MM.1S (cell line): ENCODE data around the gene NAIF1.

Experiments
- DNase-seq: peaks from one replicate; pipeline ENCODE4 v3.0.0-alpha.2; 2015
- H2AFZ ChIP-seq: fragments of 300-600 bp; sonication (generic); 2 replicates; pipeline ENCODE4 v1.6.0; 2016; ENCODE audit warnings: antibody characterized with exemption, low read length
- H3F3A ChIP-seq: fragments of 300-600 bp; sonication (generic); 2 replicates; pipeline ENCODE4 v1.6.1; 2016; ENCODE audit warnings: mild to moderate bottlenecking, antibody characterized with exemption, low read length, moderate library complexity, mixed read lengths; ENCODE audit not compliant: insufficient read depth
- H3K27ac ChIP-seq: fragments of 300-600 bp; sonication (generic); 2 replicates; pipeline ENCODE4 v1.5.1; 2016; ENCODE audit warnings: mild to moderate bottlenecking, low read length
- H3K27me3 ChIP-seq: fragments of 300-600 bp; sonication (generic); replicated peaks from 2 replicates; pipeline ENCODE4 v1.6.0; 2016; ENCODE audit warnings: low read length; ENCODE audit not compliant: insufficient read depth
- H3K36me3 ChIP-seq: fragments of 300-600 bp; sonication (generic); replicated peaks from 2 replicates; pipeline ENCODE4 v1.6.1; 2016; ENCODE audit warnings: mild to moderate bottlenecking, low read length, mixed read lengths; ENCODE audit not compliant: insufficient read depth
- H3K4me1 ChIP-seq: fragments of 300-600 bp; sonication (generic); 2 replicates; pipeline ENCODE4 v1.6.1; 2016; ENCODE audit warnings: low read length, mixed read lengths
- H3K4me2 ChIP-seq: fragments of 300-600 bp; sonication (generic); 2 replicates; pipeline ENCODE4 v1.6.0; 2016; ENCODE audit warnings: low read depth, low read length
- H3K4me3 ChIP-seq: fragments of 300-600 bp; sonication (generic); 2 replicates; pipeline ENCODE4 v1.5.1; 2016; ENCODE audit warnings: low read length, mixed read lengths
- H3K79me2 ChIP-seq: fragments of 300-600 bp; sonication (generic); 2 replicates; pipeline ENCODE4 v1.6.1; 2016; ENCODE audit warnings: mixed run types, low read length, mixed read lengths
- H3K9ac ChIP-seq: fragments of 300-600 bp; sonication (generic); 2 replicates; pipeline ENCODE4 v1.6.1; 2016; ENCODE audit warnings: low read length, mixed read lengths
- H3K9me2 ChIP-seq: fragments of 300-600 bp; sonication (generic); replicated peaks from 2 replicates; pipeline ENCODE4 v1.6.1; 2016; ENCODE audit warnings: mild to moderate bottlenecking, low read length, mixed read lengths; ENCODE audit not compliant: insufficient read depth
- H3K9me3 ChIP-seq: fragments of 300-600 bp; sonication (generic); replicated peaks from 2 replicates; pipeline ENCODE4 v1.6.1; 2016; ENCODE audit warnings: mild to moderate bottlenecking, low read length, mixed read lengths; ENCODE audit not compliant: insufficient read depth
- H4K20me1 ChIP-seq: fragments of 300-600 bp; sonication (generic); 2 replicates; pipeline ENCODE4 v1.6.1; 2016; ENCODE audit warnings: mild to moderate bottlenecking, low read length, moderate library complexity, mixed read lengths; ENCODE audit not compliant: insufficient read depth
- EZH2 ChIP-seq: fragments of 300-600 bp; sonication (generic); optimal IDR thresholded peaks from 2 replicates; pipeline ENCODE3; 2017; ENCODE audit warnings: low read depth, mild to moderate bottlenecking, antibody characterized with exemption, low read length, mixed read lengths
- EZH2phosphoT487 ChIP-seq: fragments of 300-600 bp; sonication (generic); IDR thresholded peaks from 2 replicates; pipeline ENCODE4 v1.6.1; 2018; ENCODE audit warnings: antibody characterized with exemption, low read length
- TF ChIP-seq, protein P1 (sequence below): fragments of 300-600 bp; sonication (generic); IDR thresholded peaks from 2 replicates; pipeline ENCODE4 v1.5.1; 2016; ENCODE audit warnings: antibody characterized with exemption, low read length, mixed read lengths

The NAIF1 gene

DNA sequence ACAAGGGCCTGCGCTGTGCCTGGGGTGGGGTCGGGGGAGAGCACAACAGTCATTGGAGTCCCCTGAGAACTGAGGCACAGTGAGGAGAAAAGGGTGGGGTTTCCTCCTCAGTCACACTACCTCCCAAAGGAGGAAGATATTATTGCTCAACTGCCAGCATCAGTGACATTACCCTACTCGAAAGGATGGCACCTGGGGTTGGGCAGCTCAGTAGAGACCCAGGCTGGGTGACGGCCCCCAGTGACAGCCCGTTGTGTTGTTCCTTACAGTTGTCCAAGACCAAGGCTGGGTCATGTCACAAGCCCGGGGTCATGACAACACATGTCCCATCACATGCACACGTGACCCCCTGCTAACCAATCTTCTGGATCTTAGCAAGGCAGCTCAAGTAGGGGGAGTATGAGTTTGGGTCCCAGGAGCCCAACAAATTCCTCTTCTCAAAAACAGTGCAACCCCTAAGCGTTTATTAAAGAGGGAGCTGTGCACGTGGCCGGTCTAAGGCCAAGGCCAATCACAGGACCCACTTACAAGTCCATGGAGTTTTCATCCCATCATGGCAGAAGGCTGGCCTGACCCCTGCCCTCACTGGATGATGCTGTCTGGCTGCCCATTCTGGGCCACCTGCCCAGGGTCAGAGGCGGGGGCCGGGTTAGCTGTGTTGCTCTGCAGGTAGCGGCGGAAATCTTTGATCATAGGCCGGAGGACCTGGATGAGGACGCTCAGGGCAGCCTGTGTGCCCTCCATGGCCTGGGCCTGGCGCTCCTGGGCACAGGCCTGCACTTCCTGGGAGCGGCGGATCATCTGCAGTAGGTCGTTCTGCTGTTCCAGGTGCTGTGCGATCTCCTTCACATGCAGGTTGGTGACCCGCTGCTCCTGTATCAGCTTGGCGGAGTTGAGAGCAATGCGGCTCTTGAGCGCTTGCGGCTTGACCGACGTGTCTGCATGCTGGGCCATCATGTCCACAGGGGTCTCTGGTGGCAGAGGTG is 4.0 kb downstream of the NAIF1 start:
- H3K27ac ChIP-seq, result no peak overlapping the region
- no peak overlapping the region for H3K4me2 ChIP-seq
- H3K9ac ChIP-seq, result no peak overlapping the region

GRCh38 chr9:128062279-128062678 is 4.8 kb downstream of the NAIF1 start:
- Histone ChIP-seq H3K9ac (no peak overlapping the region), H3K9me3 (no peaks in the 10 kb centered on the region), H3K27ac (no peak overlapping the region), H3F3A (no peaks in the 10 kb centered on the region), H3K36me3 (no peaks in the 10 kb centered on the region), H2AFZ (no peak overlapping the region), H3K9me2 (no peaks in the 10 kb centered on the region), H3K79me2 (peaks cover 17% of the 10 kb centered on the region), H3K4me1 (peaks cover 16% of the 10 kb centered on the region), H3K4me2 (no peak overlapping the region), H3K27me3 (no peaks in the 10 kb centered on the region), H4K20me1 (no peaks in the 10 kb centered on the region), H3K4me3 (no peak overlapping the region)
- no peak for DNase-seq
- TF ChIP-seq, protein P1, sequence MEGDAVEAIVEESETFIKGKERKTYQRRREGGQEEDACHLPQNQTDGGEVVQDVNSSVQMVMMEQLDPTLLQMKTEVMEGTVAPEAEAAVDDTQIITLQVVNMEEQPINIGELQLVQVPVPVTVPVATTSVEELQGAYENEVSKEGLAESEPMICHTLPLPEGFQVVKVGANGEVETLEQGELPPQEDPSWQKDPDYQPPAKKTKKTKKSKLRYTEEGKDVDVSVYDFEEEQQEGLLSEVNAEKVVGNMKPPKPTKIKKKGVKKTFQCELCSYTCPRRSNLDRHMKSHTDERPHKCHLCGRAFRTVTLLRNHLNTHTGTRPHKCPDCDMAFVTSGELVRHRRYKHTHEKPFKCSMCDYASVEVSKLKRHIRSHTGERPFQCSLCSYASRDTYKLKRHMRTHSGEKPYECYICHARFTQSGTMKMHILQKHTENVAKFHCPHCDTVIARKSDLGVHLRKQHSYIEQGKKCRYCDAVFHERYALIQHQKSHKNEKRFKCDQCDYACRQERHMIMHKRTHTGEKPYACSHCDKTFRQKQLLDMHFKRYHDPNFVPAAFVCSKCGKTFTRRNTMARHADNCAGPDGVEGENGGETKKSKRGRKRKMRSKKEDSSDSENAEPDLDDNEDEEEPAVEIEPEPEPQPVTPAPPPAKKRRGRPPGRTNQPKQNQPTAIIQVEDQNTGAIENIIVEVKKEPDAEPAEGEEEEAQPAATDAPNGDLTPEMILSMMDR, result no peak
- TF ChIP-seq EZH2phosphoT487 (no peak), EZH2 (no peak)

More for the DNA sequence above, 4.0 kb downstream of the NAIF1 start:
- no peak for DNase-seq
- H4K20me1 ChIP-seq, result no peaks in the 10 kb centered on the region
- no peak overlapping the region for H3K4me3 ChIP-seq
- H3K79me2 ChIP-seq, result peaks cover 18% of the 10 kb centered on the region
- no peaks in the 10 kb centered on the region for H3K36me3 ChIP-seq
- peaks cover 16% of the 10 kb centered on the region for H3K4me1 ChIP-seq
- TF ChIP-seq, protein P1, result no peak
- TF ChIP-seq EZH2, result no peak
- no peak for TF ChIP-seq EZH2phosphoT487
- no peak overlapping the region for H2AFZ ChIP-seq
- no peaks in the 10 kb centered on the region for H3K9me3 ChIP-seq
- H3K9me2 ChIP-seq, result no peaks in the 10 kb centered on the region
- H3K27me3 ChIP-seq, result no peaks in the 10 kb centered on the region
- peaks cover 3% of the 10 kb centered on the region; the same call in 1 of the 2 replicates for H3F3A ChIP-seq

GRCh38 chr9:128061275-128061960 is 5.7 kb downstream of the NAIF1 start:
- Histone ChIP-seq H3K27me3 (no peaks in the 10 kb centered on the region), H3K4me2 (no peak overlapping the region), H3K27ac (no peak overlapping the region), H3K4me1 (peaks cover 11% of the 10 kb centered on the region), H3K9me2 (no peaks in the 10 kb centered on the region), H2AFZ (no peak overlapping the region), H3K36me3 (no peaks in the 10 kb centered on the region), H3K9me3 (no peaks in the 10 kb centered on the region), H3K9ac (no peak overlapping the region), H3F3A (no peaks in the 10 kb centered on the region), H3K4me3 (no peak overlapping the region), H4K20me1 (no peaks in the 10 kb centered on the region), H3K79me2 (peaks cover 12% of the 10 kb centered on the region)
- DNase-seq, result no peak
- TF ChIP-seq EZH2phosphoT487 (no peak), EZH2 (no peak)
- TF ChIP-seq, protein P1, result no peak
